Activated CD4-positive, alpha-beta memory T cell treated with anti-CD3 and anti-CD28 coated beads, Interleukin-2, amount 10 ng/mL, durations not matched to agents 7 days and 5 days (primary cell): ENCODE measurements around the gene GALNT10. TPM values are rescaled to one million over a fixed set of nuclear protein-coding genes. Genes with fewer than 3 reads are reported as not detected.

Experiments
- CTCF ChIA-PET: fragments of 350-600 bp; sonication (Branson Sonifier 250); formaldehyde crosslinking; loops from one replicate; lab custom pipeline; 2021; ENCODE audit warnings: antibody characterized with exemption, inconsistent platforms; lab: Charles Lee
- POLR2A ChIA-PET: fragments of 350-600 bp; sonication (Branson Sonifier 250); formaldehyde crosslinking; loops from one replicate; lab custom pipeline; 2021; ENCODE audit warnings: antibody characterized with exemption; lab: Charles Lee
- DNase-seq: peaks from one replicate; pipeline ENCODE4 v3.0.0-alpha.2; 2020
- H3K27ac Mint-ChIP-seq: one replicate; pipeline ENCODE4 v1.8.0; 2021; ENCODE audit warnings: mild to moderate bottlenecking, mixed read lengths
- H3K27me3 Mint-ChIP-seq: one replicate; pipeline ENCODE4 v1.8.0; 2021; ENCODE audit warnings: mixed read lengths
- H3K36me3 Mint-ChIP-seq: one replicate; pipeline ENCODE4 v1.8.0; 2021; ENCODE audit warnings: low read depth, mixed read lengths
- H3K4me1 Mint-ChIP-seq: one replicate; pipeline ENCODE4 v1.8.0; 2021; ENCODE audit warnings: mixed read lengths
- H3K4me3 Mint-ChIP-seq: one replicate; pipeline ENCODE4 v1.8.0; 2021; ENCODE audit warnings: mild to moderate bottlenecking, mixed read lengths
- H3K9me3 Mint-ChIP-seq: one replicate; pipeline ENCODE4 v1.8.0; 2021; ENCODE audit warnings: mixed read lengths
- total RNA-seq, 2 experiments: library from RNA; stranded (reverse); gene quantifications; one replicate each; pipeline ENCODE4 v1.2.3, GENCODE V29; 2021

GALNT10 gene
- total RNA-seq, 2 experiments from 2014 or later = 38.6 to 40.4 TPM

- Mint-ChIP-seq H3K27ac (no peak overlapping the region), H3K4me1 (peaks cover 8% of the 10 kb centered on the region), H3K4me3 (no peak overlapping the region), H3K36me3 (peaks cover 28% of the 10 kb centered on the region), H3K27me3 (no peaks in the 10 kb centered on the region), H3K9me3 (no peaks in the 10 kb centered on the region)
- POLR2A ChIA-PET = interaction anchor here (1.3 kb wide), 1 partner anchor 11 kb away, joined by 3 read pairs; no protein-coding TSS in a partner anchor
- no peak for DNase-seq
- CTCF ChIA-PET = interaction anchor here (0.7 to 9.4 kb wide), 2 partner anchors 337 to 346 kb away, joined by 3 to 209 read pairs; no protein-coding TSS in a partner anchor
These were observed 218.8 kb downstream of the GALNT10 start for GRCh38 chr5:154409230-154409840.

- Mint-ChIP-seq H3K4me3 (no peak overlapping the region), H3K27ac (no peak overlapping the region), H3K36me3 (peaks cover 30% of the 10 kb centered on the region), H3K9me3 (no peaks in the 10 kb centered on the region), H3K4me1 (peaks cover 4% of the 10 kb centered on the region), H3K27me3 (no peaks in the 10 kb centered on the region)
- ChIA-PET POLR2A (no interaction called here), CTCF (interaction anchor here (0.7 to 9.4 kb wide), 2 partner anchors 40 to 338 kb away, joined by 3 to 209 read pairs; no protein-coding TSS in a partner anchor)
- DNase-seq = no peak
These were observed 219.5 kb downstream of the GALNT10 start for GRCh38 chr5:154410008-154410407.

GRCh38 chr5:154410786-154411185 lies 220.3 kb downstream of the GALNT10 start:
- H3K27me3 Mint-ChIP-seq = no peaks in the 10 kb centered on the region
- no peak overlapping the region for H3K4me3 Mint-ChIP-seq
- CTCF ChIA-PET = interaction anchor here (0.7 to 9.4 kb wide), 2 partner anchors 39 to 339 kb away, joined by 3 to 209 read pairs; no protein-coding TSS in a partner anchor

GRCh38 chr5:154411338-154411737 lies 220.8 kb downstream of the GALNT10 start:
- ChIA-PET CTCF (no interaction called here), POLR2A (interaction anchor here (0.6 kb wide), 1 partner anchor 336 kb away, joined by 3 read pairs; no protein-coding TSS in a partner anchor)
- H3K9me3 Mint-ChIP-seq = no peaks in the 10 kb centered on the region
- H3K36me3 Mint-ChIP-seq = peaks cover 32% of the 10 kb centered on the region
- DNase-seq = no peak
- H3K4me1 Mint-ChIP-seq = no peaks in the 10 kb centered on the region
- no peak overlapping the region for H3K4me3 Mint-ChIP-seq
- H3K27me3 Mint-ChIP-seq = no peaks in the 10 kb centered on the region
- no peak overlapping the region for H3K27ac Mint-ChIP-seq

More at GRCh38 chr5:154410786-154411185, 220.3 kb downstream of the GALNT10 start:
- no peaks in the 10 kb centered on the region for H3K9me3 Mint-ChIP-seq
- no peak overlapping the region for H3K27ac Mint-ChIP-seq
- POLR2A ChIA-PET = no interaction called here
- DNase-seq = no peak
- H3K36me3 Mint-ChIP-seq = peaks cover 32% of the 10 kb centered on the region
- H3K4me1 Mint-ChIP-seq = no peaks in the 10 kb centered on the region

- Mint-ChIP-seq H3K27ac (no peak overlapping the region), H3K4me1 (no peaks in the 10 kb centered on the region), H3K36me3 (peaks cover 32% of the 10 kb centered on the region), H3K27me3 (no peaks in the 10 kb centered on the region), H3K9me3 (no peaks in the 10 kb centered on the region), H3K4me3 (no peak overlapping the region)
- ChIA-PET CTCF (no interaction called here), POLR2A (no interaction called here)
- no peak for DNase-seq
These were observed 221.8 kb downstream of the GALNT10 start for GRCh38 chr5:154412316-154412715.

GRCh38 chr5:154412925-154413324 lies 222.4 kb downstream of the GALNT10 start:
- Mint-ChIP-seq H3K4me1 (no peaks in the 10 kb centered on the region), H3K9me3 (no peaks in the 10 kb centered on the region), H3K4me3 (no peak overlapping the region), H3K27me3 (no peaks in the 10 kb centered on the region), H3K27ac (no peak overlapping the region), H3K36me3 (peaks cover 32% of the 10 kb centered on the region)
- POLR2A ChIA-PET = no interaction called here
- no peak for DNase-seq
- CTCF ChIA-PET = no interaction called here

GRCh38 chr5:154415114-154415513 lies 224.6 kb downstream of the GALNT10 start:
- peaks cover 41% of the 10 kb centered on the region for H3K36me3 Mint-ChIP-seq
- no peaks in the 10 kb centered on the region for H3K9me3 Mint-ChIP-seq
- ChIA-PET POLR2A (interaction anchor here (0.9 kb wide), 1 partner anchor 1915 kb away, joined by 3 read pairs; no protein-coding TSS in a partner anchor), CTCF (interaction anchor here (1.5 to 1.9 kb wide), 2 partner anchors 10 to 343 kb away, joined by 3 to 10 read pairs; no protein-coding TSS in a partner anchor)
- H3K27me3 Mint-ChIP-seq = no peaks in the 10 kb centered on the region
- no peak overlapping the region for H3K4me3 Mint-ChIP-seq
- no peak for DNase-seq
- H3K27ac Mint-ChIP-seq = no peak overlapping the region
- no peaks in the 10 kb centered on the region for H3K4me1 Mint-ChIP-seq

GRCh38 chr5:154418344-154418820 lies 227.8 kb downstream of the GALNT10 start:
- no peaks in the 10 kb centered on the region for H3K4me1 Mint-ChIP-seq
- peaks cover 42% of the 10 kb centered on the region for H3K36me3 Mint-ChIP-seq
- H3K27me3 Mint-ChIP-seq = no peaks in the 10 kb centered on the region
- H3K4me3 Mint-ChIP-seq = no peak overlapping the region
- ChIA-PET CTCF (interaction anchor here (1.2 kb wide), 1 partner anchor 14 kb away, joined by 3 read pairs; no protein-coding TSS in a partner anchor), POLR2A (no interaction called here)
- DNase-seq = no peak
- H3K9me3 Mint-ChIP-seq = no peaks in the 10 kb centered on the region
- no peak overlapping the region for H3K27ac Mint-ChIP-seq

GRCh38 chr5:154419236-154419635 lies 228.7 kb downstream of the GALNT10 start:
- POLR2A ChIA-PET = no interaction called here
- DNase-seq = no peak
- Mint-ChIP-seq H3K27me3 (no peaks in the 10 kb centered on the region), H3K27ac (no peak overlapping the region), H3K4me1 (peaks cover 5% of the 10 kb centered on the region), H3K4me3 (no peak overlapping the region), H3K36me3 (peaks cover 40% of the 10 kb centered on the region), H3K9me3 (no peaks in the 10 kb centered on the region)
- CTCF ChIA-PET = no interaction called here

GRCh38 chr5:154421868-154422267 lies 231.3 kb downstream of the GALNT10 start:
- POLR2A ChIA-PET = no interaction called here
- H3K27ac Mint-ChIP-seq = no peak overlapping the region
- H3K36me3 Mint-ChIP-seq = peaks cover 41% of the 10 kb centered on the region
- peaks cover 5% of the 10 kb centered on the region for H3K4me1 Mint-ChIP-seq
- CTCF ChIA-PET = interaction anchor here (0.8 to 2.4 kb wide), 4 partner anchors 9 to 177 kb away, joined by 3 to 11 read pairs (median 6); no protein-coding TSS in a partner anchor
- H3K9me3 Mint-ChIP-seq = no peaks in the 10 kb centered on the region
- H3K27me3 Mint-ChIP-seq = no peaks in the 10 kb centered on the region
- no peak for DNase-seq
- H3K4me3 Mint-ChIP-seq = no peak overlapping the region

- POLR2A ChIA-PET = no interaction called here
- no peaks in the 10 kb centered on the region for H3K27me3 Mint-ChIP-seq
- no peaks in the 10 kb centered on the region for H3K9me3 Mint-ChIP-seq
- H3K4me1 Mint-ChIP-seq = peaks cover 5% of the 10 kb centered on the region
- no peak overlapping the region for H3K4me3 Mint-ChIP-seq
- H3K36me3 Mint-ChIP-seq = peaks cover 44% of the 10 kb centered on the region
- H3K27ac Mint-ChIP-seq = no peak overlapping the region
- CTCF ChIA-PET = interaction anchor here (1.1 to 2.4 kb wide), 3 partner anchors 9 to 27 kb away, joined by 4 to 11 read pairs (median 7); no protein-coding TSS in a partner anchor
- no peak for DNase-seq
These were observed 231.8 kb downstream of the GALNT10 start for GRCh38 chr5:154422298-154422697.

- peaks cover 22% of the 10 kb centered on the region for H3K36me3 Mint-ChIP-seq
- POLR2A ChIA-PET = no interaction called here
- CTCF ChIA-PET = no interaction called here
- no peaks in the 10 kb centered on the region for H3K27me3 Mint-ChIP-seq
- H3K4me1 Mint-ChIP-seq = peaks cover 8% of the 10 kb centered on the region
- no peak for DNase-seq
- no peaks in the 10 kb centered on the region for H3K9me3 Mint-ChIP-seq
- no peak overlapping the region for H3K27ac Mint-ChIP-seq
- H3K4me3 Mint-ChIP-seq = no peak overlapping the region
These were observed 237.7 kb downstream of the GALNT10 start for GRCh38 chr5:154428208-154428607.

- peaks cover 3% of the 10 kb centered on the region for H3K4me1 Mint-ChIP-seq
- CTCF ChIA-PET = interaction anchor here (1.3 kb wide), 1 partner anchor 24 kb away, joined by 3 read pairs; no protein-coding TSS in a partner anchor
- H3K9me3 Mint-ChIP-seq = no peaks in the 10 kb centered on the region
- H3K4me3 Mint-ChIP-seq = no peak overlapping the region
- POLR2A ChIA-PET = no interaction called here
- H3K27ac Mint-ChIP-seq = no peak overlapping the region
- H3K27me3 Mint-ChIP-seq = no peaks in the 10 kb centered on the region
- H3K36me3 Mint-ChIP-seq = peaks cover 23% of the 10 kb centered on the region
- no peak for DNase-seq
These were observed 238.8 kb downstream of the GALNT10 start for GRCh38 chr5:154429341-154429740.
